Endothelial cell of umbilical vein (primary cell): Measurements from ENCODE around the gene BRWD1. TPM values are rescaled to one million over a fixed set of nuclear protein-coding genes. Genes with fewer than 3 reads are reported as not detected.

Source experiments
- BruUV-seq: library from RNA; stranded (reverse); fragments of 400-500 nt; replicated peaks from 2 replicates; lab custom pipeline; 2021; lab: Mats Ljungman, UMichigan
- CTCF ChIA-PET: fragments of 300-600, 350-600 bp; sonication (Branson Sonifier 250); formaldehyde crosslinking; loops from one replicate; lab custom pipeline; 2021; ENCODE audit warnings: antibody characterized with exemption, inconsistent platforms; lab: Charles Lee
- POLR2A ChIA-PET: fragments of 300-600, 350-600 bp; sonication (Branson Sonifier 250); formaldehyde crosslinking; loops from one replicate; lab custom pipeline; 2021; ENCODE audit warnings: antibody characterized with exemption, inconsistent platforms; lab: Charles Lee
- DNase-seq: peaks from one replicate; pipeline ENCODE4 v3.0.0-alpha.2; 2011; ENCODE audit warnings: low read depth, low spot score
- FAIRE-seq: peaks from 2 replicates; lab custom pipeline; 2011; peaks lifted over from hg19 to GRCh38; lab: Jason Lieb, UNC
- H2AFZ ChIP-seq: 2 replicates; pipeline ENCODE4 v1.6.0; 2012; ENCODE audit warnings: low read depth, low read length, control low read depth, inconsistent platforms
- H3K27ac ChIP-seq: 2 replicates; pipeline ENCODE4 v1.5.1; 2011; ENCODE audit warnings: low read depth, mild to moderate bottlenecking, control low read depth, low read length, moderate library complexity; ENCODE audit not compliant: insufficient read depth
- H3K27me3 ChIP-seq, 2 experiments: 2 replicates each; pipeline versions ENCODE4 v1.6.0 to v1.6.1; 2011; ENCODE audit warnings: low read length in 2 of 2, mixed read lengths in 1 of 2; ENCODE audit not compliant: control insufficient read depth in 2 of 2, insufficient read depth in 2 of 2
- H3K36me3 ChIP-seq, 2 experiments: 2 replicates in 1 of 2; 3 replicates in 1 of 2; pipeline ENCODE4 v1.5.1; 2011; ENCODE audit warnings: low read length in 2 of 2, mild to moderate bottlenecking in 1 of 2, moderate library complexity in 1 of 2; ENCODE audit not compliant: control insufficient read depth in 2 of 2, insufficient read depth in 2 of 2; ENCODE audit errors: extremely low read depth in 1 of 2
- H3K4me1 ChIP-seq: 3 replicates; pipeline ENCODE4 v1.5.1; 2011; ENCODE audit warnings: mild to moderate bottlenecking, low read length; ENCODE audit not compliant: control insufficient read depth, insufficient read depth; ENCODE audit errors: extremely low read depth
- H3K4me2 ChIP-seq: 2 replicates; pipeline ENCODE4 v1.6.1; 2011; ENCODE audit warnings: low read length, control low read depth, mixed read lengths; ENCODE audit not compliant: insufficient read depth
- H3K4me3 ChIP-seq, 3 experiments: fragments of 200-600 bp in 1 of 3; sonication (generic), shearing (Covaris generic) in 1 of 3; replicated peaks in 1 of 3; 2 replicates each; pipeline ENCODE4 v1.5.1; 2011 to 2016; ENCODE audit warnings: control low read depth in 3 of 3, low read length in 3 of 3, mild to moderate bottlenecking in 2 of 3, inconsistent platforms in 1 of 3, low read depth in 1 of 3, moderate library complexity in 1 of 3; ENCODE audit not compliant: insufficient read depth in 1 of 3
- H3K79me2 ChIP-seq: 2 replicates; pipeline ENCODE4 v1.6.0; 2012; ENCODE audit warnings: low read length, inconsistent platforms; ENCODE audit not compliant: control insufficient read depth, insufficient read depth
- H3K9ac ChIP-seq: replicated peaks from 2 replicates; pipeline ENCODE3; 2011; ENCODE audit warnings: low read length, control low read depth; ENCODE audit not compliant: insufficient read depth; ENCODE audit errors: extremely low read depth
- H3K9me1 ChIP-seq: replicated peaks from 3 replicates; pipeline ENCODE4 v1.6.0; 2011; ENCODE audit warnings: mild to moderate bottlenecking, low read length; ENCODE audit not compliant: control insufficient read depth, insufficient read depth; ENCODE audit errors: extremely low read depth
- H3K9me3 ChIP-seq: replicated peaks from 2 replicates; pipeline ENCODE4 v1.5.1; 2012; ENCODE audit warnings: low read length, inconsistent platforms; ENCODE audit not compliant: control insufficient read depth, insufficient read depth
- H4K20me1 ChIP-seq: replicated peaks from 2 replicates; pipeline ENCODE3; 2011; ENCODE audit warnings: mild to moderate bottlenecking, low read length; ENCODE audit not compliant: control insufficient read depth, insufficient read depth; ENCODE audit errors: extremely low read depth
- CTCF ChIP-seq, 2 donors: IDR thresholded peaks; 1 replicate in 1 of 2; 2 replicates in 1 of 2; pipeline ENCODE4 v1.5.1; 2011; ENCODE audit warnings: low read length in 2 of 2, mild to moderate bottlenecking in 2 of 2, moderate library complexity in 2 of 2, control low read depth in 1 of 2, inconsistent platforms in 1 of 2, low read depth in 1 of 2; ENCODE audit not compliant: insufficient read depth in 1 of 2; ENCODE audit errors: extremely low read depth in 1 of 2
- EZH2 ChIP-seq: IDR thresholded peaks from 2 replicates; pipeline ENCODE4 v1.6.1; 2012; ENCODE audit warnings: borderline replicate concordance, low read depth, mild to moderate bottlenecking, moderate library complexity, low read length, inconsistent platforms; ENCODE audit not compliant: severe bottlenecking
- FOS ChIP-seq: IDR thresholded peaks from 2 replicates; pipeline ENCODE4 v1.6.1; 2011; ENCODE audit warnings: mild to moderate bottlenecking, low read length, moderate library complexity, borderline replicate concordance; ENCODE audit not compliant: insufficient read depth
- GATA2 ChIP-seq: IDR thresholded peaks from 2 replicates; pipeline ENCODE4 v1.7.0; 2011; ENCODE audit warnings: low read depth, mild to moderate bottlenecking, moderate library complexity, mixed read lengths, low read length; ENCODE audit not compliant: insufficient read length, insufficient read depth
- JUN ChIP-seq: IDR thresholded peaks from 2 replicates; pipeline ENCODE4 v1.6.1; 2011; ENCODE audit warnings: borderline replicate concordance, low read depth; ENCODE audit not compliant: insufficient read length, insufficient read depth
- MAX ChIP-seq: IDR thresholded peaks from 2 replicates; pipeline ENCODE4 v1.6.1; 2011; ENCODE audit not compliant: insufficient read depth, insufficient read length
- MYC ChIP-seq: IDR thresholded peaks from one replicate; pipeline ENCODE4 v1.6.1; 2011; ENCODE audit warnings: mild to moderate bottlenecking, low read depth, low read length
- POLR2A ChIP-seq: IDR thresholded peaks from 2 replicates; pipeline ENCODE4 v1.6.1; 2012; ENCODE audit warnings: low read depth, mild to moderate bottlenecking, control low read depth, low read length
- POLR2AphosphoS5 ChIP-seq: IDR thresholded peaks from 2 replicates; pipeline ENCODE4 v1.6.1; 2012; ENCODE audit warnings: low read depth, mild to moderate bottlenecking, control low read depth, low read length, moderate library complexity; ENCODE audit not compliant: insufficient read depth
- dilution Hi-C: fragments of 300-500 bp; cut with MboI; formaldehyde crosslinking; loops from one replicate; pipeline ENCODE4 v1.15.0; 2019; ENCODE audit warnings: low sequenced_read_pairs; ENCODE audit not compliant: extremely low pct_ligation_motif_present
- intact Hi-C: fragments of 100-400 bp; cut with micrococcal nuclease; formaldehyde crosslinking; loops from one replicate; pipeline ENCODE4 v1.10.0; 2022
- polyA plus RNA-seq, 4 experiments: library from polyadenylated mRNA; depleted of rRNA in 3 of 4; stranded (reverse) in 3 of 4; unstranded in 1 of 4; fragments of >200 nt; gene quantifications; 2 replicates each; pipeline versions ENCODE4 v1.2.1 to v1.2.3, GENCODE V29; 2011 to 2012; ENCODE audit warnings: missing spikeins in 1 of 4
- total RNA-seq: library from RNA; stranded (reverse); gene quantifications from 2 replicates; pipeline ENCODE4 v1.2.3, GENCODE V29; 2021

Gene BRWD1
- total and polyA plus RNA-seq, 2 donors (not counting 3 experiments of a cell fraction or from before 2014, with no cell fraction given), result 6.1 to 33.2 TPM

GRCh38 chr21:39346671-39347331, 33.4 kb upstream of the BRWD1 start:
- Histone ChIP-seq H3K4me2 (peak overlapping the region; percentile 100), H3K27me3 (no peaks in the 10 kb centered on the region), H3K9ac (peak overlapping the region; percentile 92), H3K36me3 (peaks cover 9 to 25% of the 10 kb centered on the region in 2 experiments), H3K9me1 (no peaks in the 10 kb centered on the region), H3K4me1 (peaks cover 34% of the 10 kb centered on the region), H4K20me1 (peaks cover 7% of the 10 kb centered on the region), H3K9me3 (no peaks in the 10 kb centered on the region), H3K4me3 (peak overlapping the region; percentile 12 to 100 (median 99)), H2AFZ (no peak overlapping the region), H3K79me2 (peaks cover 37% of the 10 kb centered on the region), H3K27ac (peak overlapping the region; percentile 91)
- DNase-seq, result no peak
- intact Hi-C loops, result no loop called here
- no peak for TF ChIP-seq CTCF (IDR thresholded peaks at IDR 0.05; ENCODE audit: extremely low read depth in 1 of 2, insufficient read depth in 1 of 2, low read depth in 1 of 2, low read length in 2 of 2)
- TF ChIP-seq JUN, result no peak
- TF ChIP-seq EZH2, result no peak
- TF ChIP-seq POLR2AphosphoS5, result no peak
- TF ChIP-seq POLR2A, result no peak
- TF ChIP-seq MYC, result no peak
- no peak for TF ChIP-seq FOS
- TF ChIP-seq GATA2, result no peak
- no peak for TF ChIP-seq MAX
- CTCF ChIA-PET, result interaction anchor here (1.5 to 2.4 kb wide), 4 partner anchors 8 to 41 kb away, joined by 3 to 14 read pairs (median 7); a partner anchor contains a TSS
- no peak for FAIRE-seq
- dilution Hi-C loops, result no loop called here
- POLR2A ChIA-PET, result no interaction called here
- no TSS peak for BruUV-seq
